C4-2B (cell line): ENCODE data around the gene AQP7.
"Not testable (repeated sequence)": the region's sequence is repeated elsewhere in the genome, so short reads cannot be mapped to it uniquely, and the experiment has no call there.

Experiments used
- H3K27ac ChIP-seq: fragments of 450-650 bp; 2 replicates; pipeline ENCODE4 v1.5.1; 2017
- ZFX ChIP-seq: fragments of 450-650 bp; IDR thresholded peaks from 2 replicates; pipeline ENCODE4 v1.6.1; 2017
- TF ChIP-seq, protein P1 (sequence below): fragments of 450-650 bp; conservative IDR thresholded peaks from 2 replicates; pipeline ENCODE4 v1.5.1; 2017; ENCODE audit warnings: mild to moderate bottlenecking

Gene AQP7

DNA sequence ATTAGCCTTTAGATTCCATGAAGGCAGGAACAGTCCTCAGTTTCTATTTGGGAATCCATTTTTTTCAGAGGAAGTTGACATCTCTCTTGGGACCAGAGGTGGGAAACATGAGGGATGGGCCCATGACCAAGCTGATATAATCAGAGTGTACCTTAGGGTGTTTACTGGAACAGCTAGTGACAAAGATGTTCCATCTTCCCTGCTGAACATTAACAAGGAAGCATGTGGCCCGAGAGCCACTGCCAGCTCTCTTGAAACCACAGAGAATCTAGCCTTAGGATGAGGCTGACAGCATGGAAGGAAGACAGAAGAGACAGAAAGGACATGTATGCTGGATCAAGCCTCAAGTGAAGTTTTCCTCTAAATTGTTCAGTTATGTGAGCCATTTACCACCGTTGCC is 29.1 kb upstream of the AQP7 start:
- no peak for TF ChIP-seq ZFX
- TF ChIP-seq, protein P1, sequence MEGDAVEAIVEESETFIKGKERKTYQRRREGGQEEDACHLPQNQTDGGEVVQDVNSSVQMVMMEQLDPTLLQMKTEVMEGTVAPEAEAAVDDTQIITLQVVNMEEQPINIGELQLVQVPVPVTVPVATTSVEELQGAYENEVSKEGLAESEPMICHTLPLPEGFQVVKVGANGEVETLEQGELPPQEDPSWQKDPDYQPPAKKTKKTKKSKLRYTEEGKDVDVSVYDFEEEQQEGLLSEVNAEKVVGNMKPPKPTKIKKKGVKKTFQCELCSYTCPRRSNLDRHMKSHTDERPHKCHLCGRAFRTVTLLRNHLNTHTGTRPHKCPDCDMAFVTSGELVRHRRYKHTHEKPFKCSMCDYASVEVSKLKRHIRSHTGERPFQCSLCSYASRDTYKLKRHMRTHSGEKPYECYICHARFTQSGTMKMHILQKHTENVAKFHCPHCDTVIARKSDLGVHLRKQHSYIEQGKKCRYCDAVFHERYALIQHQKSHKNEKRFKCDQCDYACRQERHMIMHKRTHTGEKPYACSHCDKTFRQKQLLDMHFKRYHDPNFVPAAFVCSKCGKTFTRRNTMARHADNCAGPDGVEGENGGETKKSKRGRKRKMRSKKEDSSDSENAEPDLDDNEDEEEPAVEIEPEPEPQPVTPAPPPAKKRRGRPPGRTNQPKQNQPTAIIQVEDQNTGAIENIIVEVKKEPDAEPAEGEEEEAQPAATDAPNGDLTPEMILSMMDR: no peak
- peak overlapping the region; percentile 22; the same call in 1 of the 2 replicates for H3K27ac ChIP-seq

GRCh38 chr9:33430942-33431341 is 28.6 kb upstream of the AQP7 start:
- TF ChIP-seq, protein P1: no peak
- no peak for TF ChIP-seq ZFX
- peak overlapping the region; percentile 22; the same call in 1 of the 2 replicates for H3K27ac ChIP-seq

- H3K27ac ChIP-seq: no peak overlapping the region
- TF ChIP-seq, protein P1: no peak
- TF ChIP-seq ZFX: no peak
Measured at GRCh38 chr9:33429256-33429985, 27.1 kb upstream of the AQP7 start.

DNA sequence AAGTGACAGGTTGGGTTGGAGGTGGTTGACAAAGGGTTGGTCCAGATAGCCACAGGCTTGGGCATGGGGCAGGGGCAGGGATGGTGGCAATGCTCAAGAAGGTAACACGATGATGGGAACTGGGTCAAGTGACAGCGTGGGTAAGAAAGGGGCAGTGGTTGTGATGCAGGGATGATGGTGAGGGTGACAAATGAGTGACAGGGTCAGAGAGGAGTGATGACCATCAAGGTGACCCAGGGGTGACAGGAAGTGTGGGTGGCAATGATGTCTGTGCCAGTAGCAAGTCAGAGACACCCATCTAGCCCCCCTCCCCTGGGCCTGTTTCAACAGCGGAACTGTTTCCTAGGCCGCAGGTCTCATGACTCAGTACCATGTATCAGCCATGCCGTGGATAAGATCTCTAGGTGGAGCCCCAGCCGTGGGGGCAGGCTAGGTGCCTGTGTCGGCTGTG is 24.5 kb upstream of the AQP7 start:
- H3K27ac ChIP-seq: no peak overlapping the region
- no peak for TF ChIP-seq ZFX
- TF ChIP-seq, protein P1: no peak

DNA sequence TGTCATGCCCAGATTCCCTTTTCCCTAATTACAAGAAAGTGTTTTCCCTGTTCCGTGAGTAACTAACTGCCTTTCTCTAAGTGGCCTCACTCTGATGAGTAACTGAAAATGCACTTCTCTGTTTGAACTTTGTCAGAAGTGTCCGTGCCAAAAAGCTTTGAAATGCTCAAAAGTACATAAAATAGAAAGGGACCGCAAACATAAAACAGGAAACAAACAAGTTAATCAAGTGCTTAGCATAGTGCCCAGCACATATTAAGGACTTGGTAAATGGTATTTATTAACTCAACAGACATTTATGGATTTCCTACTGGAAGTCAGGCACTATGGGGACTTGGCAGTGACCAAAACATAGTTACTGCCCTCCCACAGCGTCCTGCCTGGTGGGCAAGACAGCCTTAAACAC is 22.8 kb upstream of the AQP7 start:
- no peak for TF ChIP-seq ZFX
- TF ChIP-seq, protein P1: no peak
- peak overlapping the region; percentile 50 for H3K27ac ChIP-seq

GRCh38 chr9:33424492-33424891 is 22.1 kb upstream of the AQP7 start:
- peak overlapping the region; percentile 50 for H3K27ac ChIP-seq

GRCh38 chr9:33424043-33424442 is 21.7 kb upstream of the AQP7 start:
- H3K27ac ChIP-seq: not testable (repeated sequence)

DNA sequence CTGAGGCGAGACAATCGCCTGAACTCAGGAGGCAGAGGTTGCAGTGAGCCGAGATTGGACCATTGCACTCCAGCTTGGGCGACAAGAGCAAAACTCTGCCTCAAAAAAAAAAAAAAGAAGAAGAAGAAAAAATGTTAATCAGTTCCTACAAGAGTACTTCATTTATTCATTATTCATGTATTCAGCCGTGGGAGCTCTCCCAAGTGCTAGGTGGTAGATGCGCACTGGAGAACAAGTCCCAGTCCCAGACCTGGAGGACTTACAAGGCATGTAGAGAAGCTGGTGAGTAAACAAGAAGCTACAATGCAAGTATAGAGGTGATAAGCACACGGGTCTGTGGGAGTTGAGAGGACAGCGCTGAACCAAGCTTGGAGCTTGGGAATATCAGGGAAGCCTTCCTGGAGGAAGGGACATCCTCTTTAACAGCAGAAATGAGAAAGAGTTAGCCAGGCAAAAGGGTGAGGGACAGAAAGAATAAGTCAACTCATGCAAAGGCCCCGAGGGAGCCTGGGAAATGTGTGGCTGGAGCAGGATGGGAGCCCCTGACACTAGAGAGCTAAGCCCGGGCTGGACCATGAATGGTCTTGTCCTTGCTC is 17.4 kb upstream of the AQP7 start:
- TF ChIP-seq ZFX: no peak
- TF ChIP-seq, protein P1: no peak
- no peak overlapping the region for H3K27ac ChIP-seq
